Measurements from ENCODE around the gene TMEM240. TPM values are rescaled to one million over a fixed set of nuclear protein-coding genes. Genes with fewer than 3 reads are reported as not detected.

TMEM240 gene
- total RNA-seq, 1 donor from 2014 or later: 0.31 TPM

DNA sequence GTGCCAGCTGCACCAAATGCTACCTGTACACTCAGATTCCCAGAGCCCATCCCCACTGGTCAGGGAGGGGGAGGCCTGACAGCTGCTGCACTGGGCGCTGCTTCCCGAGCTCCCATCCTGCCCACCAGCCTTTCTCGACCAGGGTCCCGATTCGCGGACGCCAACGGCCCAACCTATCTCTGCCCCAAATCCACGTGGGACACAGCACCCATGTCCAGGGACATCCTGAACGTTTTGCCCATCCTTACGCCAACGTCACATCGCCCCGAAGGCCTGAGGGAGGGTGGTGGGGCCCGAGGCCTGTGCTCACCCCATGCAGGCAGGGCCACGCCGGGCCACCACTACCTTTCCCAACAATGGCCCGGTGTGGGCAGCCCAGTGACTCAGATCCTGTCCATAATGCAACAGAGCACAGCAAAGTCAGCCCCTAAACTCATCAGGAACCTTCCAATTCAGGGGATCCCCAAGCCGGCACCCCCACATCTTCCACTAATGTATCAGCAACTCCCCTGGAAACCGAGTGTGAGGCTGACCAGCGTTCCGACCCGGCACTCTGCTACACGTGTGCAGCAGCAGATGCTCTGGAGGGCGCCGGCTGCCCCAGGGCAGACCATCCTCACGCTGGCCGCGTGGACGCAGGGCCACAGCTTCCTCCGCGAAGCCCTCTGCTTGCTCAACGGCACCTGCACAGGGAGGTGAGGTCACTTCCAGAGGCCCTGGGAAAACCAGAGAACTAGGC, 11.3 kb upstream of the TMEM240 start:
- intact Hi-C loops (cut with micrococcal nuclease): no loop called here
- peaks cover 2% of the 10 kb centered on the region for H3K36me3 Mint-ChIP-seq (ENCODE audit: low read depth)
- H3K27me3 Mint-ChIP-seq: no peaks in the 10 kb centered on the region
- H3K4me1 Mint-ChIP-seq: peaks cover 1% of the 10 kb centered on the region
- H3K27ac Mint-ChIP-seq: no peak overlapping the region
- TF ChIP-seq, protein P1, sequence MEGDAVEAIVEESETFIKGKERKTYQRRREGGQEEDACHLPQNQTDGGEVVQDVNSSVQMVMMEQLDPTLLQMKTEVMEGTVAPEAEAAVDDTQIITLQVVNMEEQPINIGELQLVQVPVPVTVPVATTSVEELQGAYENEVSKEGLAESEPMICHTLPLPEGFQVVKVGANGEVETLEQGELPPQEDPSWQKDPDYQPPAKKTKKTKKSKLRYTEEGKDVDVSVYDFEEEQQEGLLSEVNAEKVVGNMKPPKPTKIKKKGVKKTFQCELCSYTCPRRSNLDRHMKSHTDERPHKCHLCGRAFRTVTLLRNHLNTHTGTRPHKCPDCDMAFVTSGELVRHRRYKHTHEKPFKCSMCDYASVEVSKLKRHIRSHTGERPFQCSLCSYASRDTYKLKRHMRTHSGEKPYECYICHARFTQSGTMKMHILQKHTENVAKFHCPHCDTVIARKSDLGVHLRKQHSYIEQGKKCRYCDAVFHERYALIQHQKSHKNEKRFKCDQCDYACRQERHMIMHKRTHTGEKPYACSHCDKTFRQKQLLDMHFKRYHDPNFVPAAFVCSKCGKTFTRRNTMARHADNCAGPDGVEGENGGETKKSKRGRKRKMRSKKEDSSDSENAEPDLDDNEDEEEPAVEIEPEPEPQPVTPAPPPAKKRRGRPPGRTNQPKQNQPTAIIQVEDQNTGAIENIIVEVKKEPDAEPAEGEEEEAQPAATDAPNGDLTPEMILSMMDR (IDR thresholded peaks at IDR 0.05): no peak
- DNase-seq (no peak), ATAC-seq (ENCODE audit: low read depth) (no peak)
- no peaks in the 10 kb centered on the region for H3K9me3 Mint-ChIP-seq
- CTCF ChIA-PET: no interaction called here
- POLR2A ChIA-PET: no interaction called here
- H3K4me3 Mint-ChIP-seq: no peak overlapping the region

DNA sequence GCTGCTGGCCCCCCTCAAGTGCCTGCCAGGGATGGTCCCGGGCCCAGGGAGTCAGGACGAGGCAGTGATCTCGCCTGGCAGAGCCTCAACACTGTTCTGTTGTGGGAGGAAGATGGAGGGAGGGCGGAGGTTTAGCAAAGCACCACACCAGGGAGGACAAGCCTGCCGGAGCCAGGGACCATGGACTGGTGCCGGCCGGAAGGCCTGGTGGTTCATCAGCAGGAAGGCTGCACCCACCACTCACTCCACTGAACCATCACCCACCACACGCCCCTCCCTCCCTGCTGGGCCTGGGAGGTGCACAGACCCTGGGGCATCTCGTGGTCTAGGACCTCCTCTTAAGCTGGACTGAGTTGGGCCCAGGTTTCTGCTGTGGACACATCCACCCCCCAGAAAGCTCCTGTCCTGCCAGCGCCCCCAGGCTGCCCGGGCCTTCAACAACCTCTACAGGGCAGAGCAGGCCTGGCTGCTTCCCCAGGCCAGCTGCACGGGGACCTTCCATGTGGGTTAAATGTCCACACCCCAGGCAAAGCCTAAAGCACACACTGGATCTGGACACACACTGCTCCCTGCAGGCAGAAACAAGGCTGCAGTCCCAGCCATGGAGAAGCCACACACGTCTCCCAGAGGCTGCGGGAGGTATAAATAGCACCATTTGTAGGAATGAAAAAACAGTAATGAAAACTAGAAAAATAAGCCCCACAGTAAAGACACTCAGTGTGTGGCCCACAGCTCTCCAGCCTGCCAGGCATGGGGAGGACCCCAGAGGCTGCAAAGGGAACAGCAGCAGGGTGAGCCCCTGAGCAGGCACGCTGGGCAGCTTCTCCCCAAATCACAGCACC, 10.4 kb upstream of the TMEM240 start:
- intact Hi-C loops (cut with micrococcal nuclease): no loop called here
- H3K36me3 Mint-ChIP-seq (ENCODE audit: low read depth): peaks cover 2% of the 10 kb centered on the region
- ATAC-seq (ENCODE audit: low read depth) (no peak), DNase-seq (no peak)
- ChIA-PET CTCF (no interaction called here), POLR2A (no interaction called here)
- no peaks in the 10 kb centered on the region for H3K9me3 Mint-ChIP-seq
- H3K27me3 Mint-ChIP-seq: no peaks in the 10 kb centered on the region
- no peak overlapping the region for H3K27ac Mint-ChIP-seq
- TF ChIP-seq, protein P1 (IDR thresholded peaks at IDR 0.05): no peak
- H3K4me1 Mint-ChIP-seq: no peaks in the 10 kb centered on the region
- no peak overlapping the region for H3K4me3 Mint-ChIP-seq

DNA sequence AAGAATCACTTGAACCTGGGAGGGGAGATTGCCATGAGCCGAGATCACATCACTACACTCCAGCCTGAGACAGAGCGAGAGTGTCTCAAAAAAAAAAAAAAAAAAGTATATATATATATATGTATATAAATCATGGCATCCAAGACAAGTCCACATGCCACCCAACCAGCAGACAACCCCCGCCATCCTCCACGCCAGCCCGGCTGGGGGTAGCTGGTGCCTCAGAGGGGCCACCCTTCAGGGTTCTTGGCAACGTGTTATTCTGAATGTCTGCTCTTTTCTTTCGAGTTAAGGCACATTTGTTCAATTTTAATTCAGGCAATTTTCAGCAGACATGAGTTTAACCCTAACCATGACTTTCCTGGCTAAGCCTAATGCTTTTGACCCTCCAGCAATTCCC, 9.7 kb upstream of the TMEM240 start:
- no peak for DNase-seq
- no peak for ATAC-seq (ENCODE audit: low read depth)
- Mint-ChIP-seq H3K27ac (no peak overlapping the region), H3K27me3 (no peaks in the 10 kb centered on the region), H3K4me3 (no peak overlapping the region), H3K4me1 (no peaks in the 10 kb centered on the region), H3K9me3 (no peaks in the 10 kb centered on the region), H3K36me3 (ENCODE audit: low read depth) (no peaks in the 10 kb centered on the region)
- TF ChIP-seq, protein P1 (IDR thresholded peaks at IDR 0.05): no peak
- POLR2A ChIA-PET: no interaction called here
- intact Hi-C loops (cut with micrococcal nuclease): no loop called here
- CTCF ChIA-PET: no interaction called here

DNA sequence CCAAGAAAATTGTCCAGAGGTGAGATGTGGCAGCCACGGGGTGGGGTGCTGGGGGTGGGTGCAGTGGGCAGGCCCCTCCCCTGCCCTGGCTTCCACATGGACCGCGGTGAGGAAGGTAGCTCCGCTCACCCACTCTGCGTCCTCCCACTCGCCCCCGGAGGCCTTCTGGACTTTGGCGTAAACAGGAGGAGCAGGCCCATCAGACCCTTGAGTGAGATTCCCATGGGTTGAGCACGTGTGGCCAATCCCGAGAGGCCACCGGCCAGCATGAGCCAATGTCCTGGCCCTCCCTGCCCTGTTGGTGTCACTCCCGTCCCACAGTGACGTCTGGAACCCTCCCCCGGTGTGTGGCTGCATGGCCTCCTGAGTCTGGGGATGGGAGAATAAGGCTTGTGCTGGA, 8.2 kb upstream of the TMEM240 start:
- intact Hi-C loops (cut with micrococcal nuclease): no loop called here
- H3K27ac Mint-ChIP-seq: no peak overlapping the region
- DNase-seq (no peak), ATAC-seq (ENCODE audit: low read depth) (no peak)
- H3K9me3 Mint-ChIP-seq: no peaks in the 10 kb centered on the region
- no peak overlapping the region for H3K4me3 Mint-ChIP-seq
- CTCF ChIA-PET: no interaction called here
- POLR2A ChIA-PET: no interaction called here
- H3K36me3 Mint-ChIP-seq (ENCODE audit: low read depth): peaks cover 2% of the 10 kb centered on the region
- H3K27me3 Mint-ChIP-seq: no peaks in the 10 kb centered on the region
- no peaks in the 10 kb centered on the region for H3K4me1 Mint-ChIP-seq
- TF ChIP-seq, protein P1 (IDR thresholded peaks at IDR 0.05): no peak

DNA sequence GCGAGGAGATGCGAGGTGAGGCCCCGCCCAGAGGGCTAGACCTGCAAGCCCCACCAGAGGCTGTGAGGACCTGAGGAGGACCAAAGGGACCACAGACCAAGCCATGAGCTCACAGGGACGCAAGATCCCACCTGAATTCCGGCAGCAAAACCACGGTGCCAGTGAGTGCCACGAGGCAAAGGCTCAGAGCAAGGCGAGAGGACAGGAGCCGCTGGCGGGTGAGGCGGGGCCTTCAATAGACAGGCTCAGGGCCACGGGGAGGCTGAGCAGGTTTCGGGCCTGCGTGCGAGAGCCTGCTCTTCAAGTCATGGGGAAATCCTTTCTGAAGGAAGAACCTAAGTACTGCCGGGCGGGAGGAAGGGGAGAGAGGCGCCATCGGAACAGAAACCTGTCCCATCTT, 7.1 kb upstream of the TMEM240 start:
- TF ChIP-seq, protein P1 (IDR thresholded peaks at IDR 0.05): no peak
- Mint-ChIP-seq H3K4me1 (no peaks in the 10 kb centered on the region), H3K4me3 (no peak overlapping the region), H3K27ac (no peak overlapping the region), H3K27me3 (no peaks in the 10 kb centered on the region), H3K9me3 (no peaks in the 10 kb centered on the region), H3K36me3 (ENCODE audit: low read depth) (peaks cover 8% of the 10 kb centered on the region)
- no peak for DNase-seq
- ChIA-PET POLR2A (no interaction called here), CTCF (no interaction called here)
- ATAC-seq (ENCODE audit: low read depth): no peak
- intact Hi-C loops (cut with micrococcal nuclease): no loop called here

All from activated B cell treated with CpG ODN at 0.5 μM for 24 hours (primary cell).